NT2/D1 (cell line): Measurements from ENCODE around the gene DPY19L2.
"Not testable (repeated sequence)": the region's sequence is repeated elsewhere in the genome, so short reads cannot be mapped to it uniquely, and the experiment has no call there.

Source experiments
- YY1 ChIP-seq: IDR thresholded peaks from 2 replicates; pipeline ENCODE4 v1.6.1; 2011; ENCODE audit not compliant: insufficient read length, insufficient read depth
- ZNF274 ChIP-seq: IDR thresholded peaks from 2 replicates; pipeline ENCODE4 v1.6.1; 2011; ENCODE audit warnings: mild to moderate bottlenecking, low read depth, low read length

- not testable (repeated sequence) for TF ChIP-seq YY1, ZNF274
Observed at GRCh38 chr12:63538656-63539055, 129.6 kb downstream of the DPY19L2 start.
